GM12873 (cell line): Measurements from ENCODE around the gene SEZ6L2.

ENCODE experiments used
- CTCF ChIP-seq: IDR thresholded peaks from 2 replicates; pipeline ENCODE4 v1.5.1; 2012; ENCODE audit warnings: low read depth, mild to moderate bottlenecking, moderate library complexity, low read length, control low read depth; ENCODE audit not compliant: insufficient read depth; ENCODE audit errors: missing control alignments

Gene SEZ6L2

GRCh38 chr16:29900888-29901606 lies 1.7 kb upstream of the SEZ6L2 start:
- no peak for TF ChIP-seq CTCF

DNA sequence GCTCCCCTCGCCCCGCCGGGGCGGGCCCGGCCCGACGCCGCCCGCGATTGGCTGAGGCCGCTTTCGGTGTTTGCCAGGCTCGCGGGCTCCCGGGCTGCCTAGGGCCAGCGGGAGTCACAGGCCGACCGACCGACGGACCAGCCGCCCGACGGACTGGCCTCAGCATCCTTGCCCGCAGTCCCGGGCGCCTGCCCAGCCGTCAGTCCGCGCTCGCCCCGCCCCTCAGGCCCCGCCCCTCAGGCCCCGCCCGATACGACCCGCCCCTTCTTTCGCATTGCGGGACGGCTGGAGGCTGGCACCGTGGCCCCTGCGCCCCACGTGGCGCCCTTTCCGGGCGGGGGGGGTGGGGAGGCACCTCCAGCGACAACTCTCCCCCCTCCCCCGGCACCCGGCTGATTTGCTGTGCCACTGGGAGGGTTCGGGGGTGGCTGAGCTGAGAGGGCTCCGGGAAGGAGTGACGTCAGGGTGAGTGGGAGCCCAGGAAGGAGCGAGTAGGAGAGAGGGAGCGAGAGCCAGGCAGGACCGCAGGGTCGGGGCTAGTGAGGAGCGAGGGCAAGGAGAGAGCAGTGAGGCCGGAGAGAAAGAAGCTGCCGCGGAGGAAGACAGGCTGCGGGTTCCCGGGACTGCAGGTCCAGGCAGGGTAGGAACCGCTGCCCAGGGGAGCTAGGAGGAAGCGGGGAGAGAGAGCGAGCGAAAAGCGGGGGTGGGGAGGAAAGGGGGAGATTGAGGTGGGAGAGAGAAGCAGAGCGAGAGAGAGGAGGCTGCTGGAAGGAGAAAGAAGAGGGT lies 945 bp upstream of the SEZ6L2 start, which contains the start of gene ASPHD1:
ASPHD1 (plus strand) TSS at position 387 of the 786 bp plus-strand sequence. CDS start 484 bp downstream, outside the sequence.
- no peak for TF ChIP-seq CTCF

DNA sequence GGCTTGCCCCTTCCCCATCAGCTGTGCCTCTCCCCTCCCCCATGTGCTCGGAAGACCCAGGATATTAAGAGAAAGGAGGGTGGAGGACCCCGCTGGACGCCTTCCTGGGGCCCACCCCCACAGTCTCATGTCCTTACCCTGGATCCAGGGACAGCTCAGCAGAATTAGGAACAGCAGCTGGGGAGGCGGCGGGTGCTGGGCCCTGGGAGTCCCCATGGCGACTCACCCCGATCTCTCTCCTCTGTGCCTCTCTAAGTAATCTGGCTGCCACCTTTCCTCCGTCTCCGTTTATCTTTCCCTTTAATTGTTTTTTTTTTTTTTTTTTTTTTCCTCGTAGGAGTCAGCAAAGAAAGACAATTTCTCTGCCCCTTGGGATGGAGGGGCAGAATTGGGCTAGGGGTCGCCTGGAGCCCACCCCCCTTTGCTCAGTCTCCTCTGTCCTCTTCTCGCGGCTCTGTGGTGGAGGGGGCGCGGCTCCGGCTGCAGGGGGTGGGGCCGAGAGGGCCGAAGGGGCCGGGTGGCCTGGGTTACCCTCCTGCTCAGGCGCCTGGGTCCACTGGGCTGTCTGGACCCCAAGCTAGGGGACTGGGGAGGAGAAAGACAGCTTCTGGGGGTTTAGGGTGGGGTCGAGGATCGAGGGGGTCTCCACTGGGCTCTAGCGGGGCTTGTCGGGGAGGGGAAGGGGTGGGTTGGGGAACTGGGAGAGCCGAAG lies 390 bp downstream of the SEZ6L2 start:
- TF ChIP-seq CTCF = no peak

GRCh38 chr16:29898135-29898803 lies 1.1 kb downstream of the SEZ6L2 start:
- TF ChIP-seq CTCF = no peak

DNA sequence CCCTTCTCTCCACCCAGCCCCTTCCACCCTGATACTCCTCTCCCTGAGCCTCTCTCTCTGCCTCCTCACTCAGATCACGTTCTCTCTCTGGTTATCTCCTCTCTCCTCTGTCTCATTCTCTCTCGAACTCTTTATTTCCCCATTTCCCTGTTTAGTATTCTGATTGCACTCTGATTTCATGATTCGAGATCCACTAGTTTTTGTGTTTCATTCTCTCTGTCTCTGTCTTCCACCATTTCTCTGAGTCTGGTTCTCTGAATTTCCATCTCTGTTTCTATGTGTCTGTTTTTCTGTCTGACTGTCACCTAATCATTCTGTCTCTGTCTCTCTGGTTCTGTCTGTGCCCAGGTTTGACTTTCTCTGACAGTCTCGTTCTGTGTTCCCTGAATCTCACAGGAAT lies 2.0 kb downstream of the SEZ6L2 start:
- TF ChIP-seq CTCF = no peak

- no peak for TF ChIP-seq CTCF
Measured at GRCh38 chr16:29896841-29897240, 2.5 kb downstream of the SEZ6L2 start.

DNA sequence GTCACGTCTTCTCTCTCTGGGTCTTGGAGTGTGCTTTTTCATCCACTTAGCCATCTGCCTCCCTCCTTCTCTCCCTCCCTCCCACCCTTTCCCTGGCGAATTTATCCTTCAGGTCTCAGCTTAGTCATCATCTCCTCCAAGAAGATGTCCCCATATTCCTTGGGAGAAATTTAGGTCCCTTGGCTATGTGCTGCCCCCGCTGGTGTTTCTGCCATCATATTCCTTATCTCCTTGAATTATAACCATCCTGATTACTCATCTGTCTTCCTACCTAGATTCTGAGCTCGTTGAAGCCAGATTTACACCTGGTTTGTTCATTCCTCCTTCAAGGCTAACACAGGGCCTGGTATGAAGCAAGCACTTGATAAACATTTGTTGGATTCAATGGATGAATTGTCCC lies 5.0 kb downstream of the SEZ6L2 start:
- TF ChIP-seq CTCF = no peak
